PC-9 (cell line): ENCODE results near the gene AHI1. TPM values are rescaled to one million over a fixed set of nuclear protein-coding genes. Genes with fewer than 3 reads are reported as not detected.

Experiments used
- BruUV-seq: library from RNA; stranded (reverse); fragments of 400-500 nt; replicated peaks from 2 replicates; lab custom pipeline; 2021; lab: Mats Ljungman, UMichigan
- CTCF ChIA-PET: fragments of 300-600 bp; sonication (Branson Sonifier 250); formaldehyde crosslinking; loops from one replicate; lab custom pipeline; 2022; ENCODE audit warnings: antibody characterized with exemption; lab: Charles Lee
- POLR2A ChIA-PET: fragments of 300-600 bp; sonication (Branson Sonifier 250); formaldehyde crosslinking; loops from one replicate; lab custom pipeline; 2022; ENCODE audit warnings: antibody characterized with exemption; ENCODE audit not compliant: unreplicated experiment; lab: Charles Lee
- DNase-seq, 2 experiments: peaks; one replicate each; pipeline versions ENCODE4 v3.0.0 to v3.0.0-alpha.2; 2015 to 2022; ENCODE audit warnings: mixed read lengths in 1 of 2
- H2AFZ ChIP-seq: fragments of 200-600 bp; sonication (generic); 2 replicates; pipeline ENCODE4 v1.8.1; 2017; ENCODE audit warnings: antibody characterized with exemption
- H3F3A ChIP-seq: fragments of 200-600 bp; sonication (generic); 2 replicates; pipeline ENCODE4 v1.8.1; 2017; ENCODE audit warnings: antibody characterized with exemption, mild to moderate bottlenecking, low read depth; ENCODE audit not compliant: insufficient read depth
- H3K27ac ChIP-seq: fragments of 200-600 bp; sonication (generic); 2 replicates; pipeline ENCODE4 v1.6.1; 2016; ENCODE audit warnings: mixed run types
- H3K27me3 ChIP-seq: fragments of 200-600 bp; sonication (generic); 2 replicates; pipeline ENCODE4 v1.6.1; 2016; ENCODE audit warnings: low read depth, mixed run types; ENCODE audit not compliant: insufficient read depth
- H3K36me3 ChIP-seq: fragments of 200-600 bp; sonication (generic); 2 replicates; pipeline ENCODE4 v1.6.1; 2016; ENCODE audit warnings: low read depth, mixed run types
- H3K4me1 ChIP-seq: fragments of 200-600 bp; sonication (generic); replicated peaks from 2 replicates; pipeline ENCODE4 v1.6.1; 2016; ENCODE audit warnings: mixed run types; ENCODE audit not compliant: insufficient read depth
- H3K4me2 ChIP-seq: fragments of 200-600 bp; sonication (generic); 2 replicates; pipeline ENCODE4 v1.6.1; 2017; ENCODE audit warnings: mixed run types
- H3K4me3 ChIP-seq: fragments of 200-600 bp; sonication (generic); 2 replicates; pipeline ENCODE4 v1.6.1; 2016; ENCODE audit warnings: mixed run types
- H3K79me2 ChIP-seq: fragments of 200-600 bp; sonication (generic); 2 replicates; pipeline ENCODE4 v1.6.1; 2017; ENCODE audit warnings: low read depth, mixed run types
- H3K9me2 ChIP-seq: fragments of 200-600 bp; sonication (generic); 2 replicates; pipeline ENCODE4 v1.8.1; 2017; ENCODE audit warnings: mild to moderate bottlenecking; ENCODE audit not compliant: insufficient read depth
- H3K9me3 ChIP-seq: fragments of 200-600 bp; sonication (generic); 2 replicates; pipeline ENCODE4 v1.8.1; 2016; ENCODE audit warnings: low read depth; ENCODE audit not compliant: insufficient read depth
- H4K20me1 ChIP-seq: fragments of 200-600 bp; sonication (generic); 2 replicates; pipeline ENCODE4 v1.8.1; 2017; ENCODE audit not compliant: insufficient read depth
- EZH2 ChIP-seq: fragments of 200-600 bp; sonication (generic); IDR thresholded peaks from 2 replicates; pipeline ENCODE4 v1.8.0; 2017; ENCODE audit warnings: antibody characterized with exemption, low read depth
- intact Hi-C: fragments of 100-400 bp; cut with micrococcal nuclease; formaldehyde crosslinking; loops from one replicate; pipeline ENCODE4 v1.10.0; 2022; ENCODE audit not compliant: unreplicated experiment
- total RNA-seq: library from RNA; stranded (reverse); gene quantifications from 2 replicates; pipeline ENCODE4 v1.2.3, GENCODE V29; 2021
- TF ChIP-seq, protein P1 (sequence below): fragments of 200-600 bp; sonication (generic); conservative IDR thresholded peaks from 2 replicates; pipeline ENCODE4 v1.6.1; 2017; ENCODE audit warnings: mixed run types, antibody characterized with exemption, mild to moderate bottlenecking, moderate library complexity

AHI1 gene
- total RNA-seq, 1 experiment from 2014 or later, result 19.9 TPM

DNA sequence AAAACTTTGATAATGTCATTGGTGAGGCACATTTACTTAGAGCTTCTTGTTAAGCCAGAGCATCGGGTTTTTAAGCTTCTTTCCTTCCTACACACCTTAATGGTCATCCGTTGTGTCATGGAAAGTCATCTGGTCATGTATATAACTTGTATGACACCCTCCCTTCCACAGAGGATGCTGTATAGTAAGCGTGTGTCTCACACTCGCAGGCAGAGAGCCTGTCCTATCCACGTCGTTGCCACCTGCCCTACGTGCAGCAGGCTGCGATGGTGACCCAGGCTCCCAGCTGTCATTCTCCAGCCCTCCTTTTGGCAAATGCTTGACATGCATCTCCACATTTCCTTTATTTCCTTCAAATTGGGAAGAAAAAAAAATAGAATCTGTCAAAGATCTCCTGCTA is 230.9 kb downstream of the AHI1 start:
- ChIA-PET POLR2A (no interaction called here), CTCF (no interaction called here)
- BruUV-seq, result no TSS peak

DNA sequence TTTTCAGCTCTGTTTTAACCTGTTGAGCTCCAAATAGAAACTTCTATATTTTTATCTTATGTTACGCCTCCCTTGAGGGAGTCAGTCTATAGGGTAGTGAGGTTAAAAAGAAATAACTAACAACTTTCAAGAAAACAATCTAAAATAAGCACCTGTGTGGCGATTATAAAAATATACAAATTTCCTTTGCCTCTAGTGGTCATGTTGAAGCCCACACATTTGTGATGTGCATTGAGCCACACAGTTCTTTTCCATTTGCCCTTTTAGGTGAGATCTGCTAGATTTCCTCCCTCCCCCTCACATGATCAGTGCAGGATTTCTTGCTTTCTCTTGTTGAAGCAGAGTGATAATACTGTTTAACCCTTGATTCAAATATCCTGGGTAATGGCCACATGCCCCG is 232.3 kb downstream of the AHI1 start:
- Histone ChIP-seq H3K9me2 (no peaks in the 10 kb centered on the region), H3K4me3 (no peak overlapping the region), H2AFZ (no peak overlapping the region), H3K27ac (no peak overlapping the region), H3K4me1 (peaks cover 10% of the 10 kb centered on the region), H4K20me1 (peaks cover 3% of the 10 kb centered on the region), H3K27me3 (peaks cover 72% of the 10 kb centered on the region), H3K9me3 (no peaks in the 10 kb centered on the region), H3F3A (peaks cover 5% of the 10 kb centered on the region; the same call in 1 of the 2 replicates), H3K36me3 (no peaks in the 10 kb centered on the region), H3K4me2 (no peak overlapping the region), H3K79me2 (no peaks in the 10 kb centered on the region)
- TF ChIP-seq, protein P1, sequence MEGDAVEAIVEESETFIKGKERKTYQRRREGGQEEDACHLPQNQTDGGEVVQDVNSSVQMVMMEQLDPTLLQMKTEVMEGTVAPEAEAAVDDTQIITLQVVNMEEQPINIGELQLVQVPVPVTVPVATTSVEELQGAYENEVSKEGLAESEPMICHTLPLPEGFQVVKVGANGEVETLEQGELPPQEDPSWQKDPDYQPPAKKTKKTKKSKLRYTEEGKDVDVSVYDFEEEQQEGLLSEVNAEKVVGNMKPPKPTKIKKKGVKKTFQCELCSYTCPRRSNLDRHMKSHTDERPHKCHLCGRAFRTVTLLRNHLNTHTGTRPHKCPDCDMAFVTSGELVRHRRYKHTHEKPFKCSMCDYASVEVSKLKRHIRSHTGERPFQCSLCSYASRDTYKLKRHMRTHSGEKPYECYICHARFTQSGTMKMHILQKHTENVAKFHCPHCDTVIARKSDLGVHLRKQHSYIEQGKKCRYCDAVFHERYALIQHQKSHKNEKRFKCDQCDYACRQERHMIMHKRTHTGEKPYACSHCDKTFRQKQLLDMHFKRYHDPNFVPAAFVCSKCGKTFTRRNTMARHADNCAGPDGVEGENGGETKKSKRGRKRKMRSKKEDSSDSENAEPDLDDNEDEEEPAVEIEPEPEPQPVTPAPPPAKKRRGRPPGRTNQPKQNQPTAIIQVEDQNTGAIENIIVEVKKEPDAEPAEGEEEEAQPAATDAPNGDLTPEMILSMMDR, result no peak
- TF ChIP-seq EZH2, result no peak
- POLR2A ChIA-PET, result interaction anchor here (0.5 kb wide), 1 partner anchor 10 kb away, joined by 9 read pairs; no protein-coding TSS in a partner anchor
- CTCF ChIA-PET, result no interaction called here
- DNase-seq, result peak in 1 of 2 experiments; percentile 25
- intact Hi-C loops, result no loop called here
- no TSS peak for BruUV-seq

More for the DNA sequence above, 230.9 kb downstream of the AHI1 start:
- peaks cover 24% of the 10 kb centered on the region for H3K4me1 ChIP-seq
- H2AFZ ChIP-seq, result no peak overlapping the region
- TF ChIP-seq, protein P1, result no peak
- TF ChIP-seq EZH2, result no peak
- peaks cover 3% of the 10 kb centered on the region for H4K20me1 ChIP-seq
- H3K79me2 ChIP-seq, result no peaks in the 10 kb centered on the region
- intact Hi-C loops, result no loop called here
- H3K9me2 ChIP-seq, result no peaks in the 10 kb centered on the region
- H3K4me3 ChIP-seq, result no peak overlapping the region
- no peaks in the 10 kb centered on the region for H3K36me3 ChIP-seq
- DNase-seq, result no peak
- peaks cover 19% of the 10 kb centered on the region for H3F3A ChIP-seq
- H3K9me3 ChIP-seq, result no peaks in the 10 kb centered on the region
- no peak overlapping the region for H3K4me2 ChIP-seq
- peaks cover 66% of the 10 kb centered on the region for H3K27me3 ChIP-seq
- no peak overlapping the region for H3K27ac ChIP-seq

DNA sequence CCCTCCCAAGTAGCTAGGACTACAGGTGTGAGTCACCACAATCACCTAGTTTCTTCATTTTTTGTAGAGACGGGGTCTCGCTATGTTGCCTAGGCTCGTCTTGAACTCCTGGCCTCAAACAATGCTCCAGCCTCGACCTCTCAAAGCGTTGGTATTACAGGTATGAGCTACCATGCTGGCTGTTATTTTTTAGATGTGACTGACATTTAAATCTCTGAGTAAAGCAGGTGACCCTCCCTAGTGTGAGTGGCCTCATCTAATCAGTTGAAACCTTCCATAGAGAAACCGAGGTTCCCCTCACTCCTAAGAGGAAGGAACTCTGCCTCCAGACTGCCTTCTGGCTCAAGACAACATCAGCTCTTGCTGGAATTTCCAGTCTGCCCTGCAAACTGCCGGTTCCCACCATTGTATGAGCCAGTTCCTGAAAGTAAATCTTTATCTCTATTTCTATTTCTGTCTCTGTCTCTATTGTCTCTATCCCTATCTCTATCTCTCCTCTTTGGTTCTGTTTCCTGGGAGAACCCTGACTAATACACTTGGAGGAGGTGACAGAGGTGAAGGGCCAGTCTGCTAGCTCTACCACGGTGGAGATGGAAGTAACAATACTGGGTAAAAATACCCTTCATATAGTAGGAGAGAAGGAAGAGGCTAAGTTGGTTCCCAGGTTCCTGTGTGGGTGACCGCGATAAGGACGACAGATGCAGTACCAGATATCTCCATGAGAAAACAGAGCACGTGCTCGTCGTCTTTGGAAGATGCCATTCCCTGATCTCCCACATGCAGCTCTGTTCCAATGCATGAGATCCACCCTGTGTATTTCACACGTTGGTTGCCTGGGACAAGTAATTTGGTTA is 235.4 kb downstream of the AHI1 start:
- Histone ChIP-seq H3K27ac (no peak overlapping the region), H3K27me3 (peaks cover 77% of the 10 kb centered on the region), H3K9me2 (no peaks in the 10 kb centered on the region), H3K4me1 (peaks cover 19% of the 10 kb centered on the region), H3K4me2 (no peak overlapping the region), H2AFZ (no peak overlapping the region), H3K79me2 (no peaks in the 10 kb centered on the region), H4K20me1 (peaks cover 11% of the 10 kb centered on the region), H3F3A (peaks cover 9% of the 10 kb centered on the region), H3K9me3 (no peaks in the 10 kb centered on the region), H3K36me3 (no peaks in the 10 kb centered on the region), H3K4me3 (no peak overlapping the region)
- CTCF ChIA-PET, result no interaction called here
- POLR2A ChIA-PET, result interaction anchor here (0.6 to 0.7 kb wide), 2 partner anchors 78 to 207 kb away, joined by 4 to 11 read pairs; partner anchors contain the start of gene HBS1L
- no TSS peak for BruUV-seq
- DNase-seq, result peak in 1 of 2 experiments; percentile 35
- intact Hi-C loops, result no loop called here
- TF ChIP-seq, protein P1, result no peak
- TF ChIP-seq EZH2, result no peak
